ENCODE data around the gene RPS16.

Gene RPS16

GRCh38 chr19:39423258-39424086, 12.3 kb downstream of the RPS16 start:
- no peak overlapping the region for H3K4me3 ChIP-seq (ENCODE audit: low read depth, low read length)

- H3K4me3 ChIP-seq (ENCODE audit: low read depth, low read length) = no peak overlapping the region
These were observed 13.7 kb downstream of the RPS16 start for GRCh38 chr19:39422020-39422419.

GRCh38 chr19:39420769-39421168, 15.0 kb downstream of the RPS16 start:
- no peak overlapping the region for H3K4me3 ChIP-seq (ENCODE audit: low read depth, low read length)

- no peak overlapping the region for H3K4me3 ChIP-seq (ENCODE audit: low read depth, low read length)
These were observed 16.7 kb downstream of the RPS16 start for GRCh38 chr19:39419003-39419402.

GRCh38 chr19:39417463-39418181, 18.1 kb downstream of the RPS16 start:
- no peak overlapping the region for H3K4me3 ChIP-seq (ENCODE audit: low read depth, low read length)

- no peak overlapping the region for H3K4me3 ChIP-seq (ENCODE audit: low read depth, low read length)
These were observed 19.3 kb downstream of the RPS16 start for GRCh38 chr19:39416152-39417120.

- no peak overlapping the region for H3K4me3 ChIP-seq (ENCODE audit: low read depth, low read length)
These were observed 20.4 kb downstream of the RPS16 start for GRCh38 chr19:39415111-39416046.

- peak overlapping the region; percentile 88 for H3K4me3 ChIP-seq (ENCODE audit: low read depth, low read length)
These were observed 21.7 kb downstream of the RPS16 start for GRCh38 chr19:39413911-39414608.

- peak overlapping the region; percentile 88 for H3K4me3 ChIP-seq (ENCODE audit: low read depth, low read length)
These were observed 22.4 kb downstream of the RPS16 start for GRCh38 chr19:39413272-39413910.

- peak overlapping the region; percentile 88 for H3K4me3 ChIP-seq (ENCODE audit: low read depth, low read length)
These were observed 22.9 kb downstream of the RPS16 start for GRCh38 chr19:39412867-39413271.

- peak within 1 kb of the TSS; percentile 88 for H3K4me3 ChIP-seq (ENCODE audit: low read depth, low read length)
These were observed 23.5 kb downstream of the RPS16 start, which contains the start of gene PLEKHG2 for GRCh38 chr19:39412100-39412866. Gene PLEKHG2, plus strand, starts transcription at chr19:39412669. Its CDS starts 1,418 bp downstream, at chr19:39414087.

- H3K4me3 ChIP-seq (ENCODE audit: low read depth, low read length) = peak overlapping the region; percentile 34
These were observed 24.0 kb downstream of the RPS16 start for GRCh38 chr19:39411832-39412099.

- peak overlapping the region; percentile 34 for H3K4me3 ChIP-seq (ENCODE audit: low read depth, low read length)
These were observed 24.5 kb downstream of the RPS16 start for GRCh38 chr19:39411081-39411831.

- H3K4me3 ChIP-seq (ENCODE audit: low read depth, low read length) = no peak overlapping the region
These were observed 25.0 kb downstream of the RPS16 start for GRCh38 chr19:39410831-39411080.

- peak overlapping the region; percentile 63 for H3K4me3 ChIP-seq (ENCODE audit: low read depth, low read length)
These were observed 25.5 kb downstream of the RPS16 start for GRCh38 chr19:39410017-39410830.

- H3K4me3 ChIP-seq (ENCODE audit: low read depth, low read length) = peak overlapping the region; percentile 63
These were observed 26.3 kb downstream of the RPS16 start for GRCh38 chr19:39409208-39410016.
